Measurements from ENCODE around the gene DPP6.

DNA sequence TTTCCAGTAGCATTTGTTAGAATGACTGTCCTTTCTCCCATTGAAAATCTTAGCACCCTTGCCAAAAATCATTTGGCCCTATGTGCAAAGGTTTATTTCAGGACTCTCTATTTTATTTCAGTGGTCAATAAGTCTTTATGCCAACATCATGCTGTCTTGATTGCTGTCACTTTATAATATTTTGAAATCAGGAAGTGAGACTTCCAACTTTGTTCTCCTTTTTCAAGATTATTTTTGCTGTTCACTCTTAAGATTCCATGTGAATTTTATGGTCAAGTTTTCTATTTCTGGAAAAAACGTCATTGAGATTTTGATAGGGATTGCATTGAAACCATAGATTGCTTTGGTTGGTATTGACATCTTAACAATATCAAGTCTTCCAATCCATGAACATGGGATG, 885.6 kb downstream of the DPP6 start:
- TF ChIP-seq CTCF (IDR thresholded peaks at IDR 0.05) (no peak), POLR2A (IDR thresholded peaks at IDR 0.05) (no peak)
